Activated T-cell treated with anti-CD3 and anti-CD28 coated beads for 4 hours (primary cell): Measurements from ENCODE around the gene CHCT1.
"Not testable (repeated sequence)": the region's sequence is repeated elsewhere in the genome, so short reads cannot be mapped to it uniquely, and the experiment has no call there.

Experiments
- DNase-seq: peaks from one replicate; pipeline ENCODE4 v3.0.0-alpha.2; 2020

Gene CHCT1

GRCh38 chr17:60422162-60422665 lies at the start of gene CHCT1:
TSS of gene CHCT1 (plus strand) at chr17:60422489. CDS start at chr17:60422593, 104 bp downstream.
- no peak for DNase-seq

GRCh38 chr17:60372790-60373483 lies 49.4 kb upstream of the CHCT1 start:
- DNase-seq = no peak

- DNase-seq = not testable (repeated sequence)
These were observed 44.1 kb upstream of the CHCT1 start for GRCh38 chr17:60378187-60378586.

GRCh38 chr17:60379461-60379860 lies 42.8 kb upstream of the CHCT1 start:
- DNase-seq = not testable (repeated sequence)

- DNase-seq = no peak
These were observed 40.3 kb upstream of the CHCT1 start for GRCh38 chr17:60381958-60382357.

GRCh38 chr17:60383379-60383778 lies 38.9 kb upstream of the CHCT1 start:
- no peak for DNase-seq

- DNase-seq = not testable (repeated sequence)
These were observed 37.4 kb upstream of the CHCT1 start for GRCh38 chr17:60384921-60385320.

GRCh38 chr17:60386147-60387058 lies 35.9 kb upstream of the CHCT1 start:
- no peak for DNase-seq

- DNase-seq = no peak
These were observed 34.6 kb upstream of the CHCT1 start for GRCh38 chr17:60387666-60388065.

- DNase-seq = no peak
These were observed 33.5 kb upstream of the CHCT1 start for GRCh38 chr17:60388742-60389141.

GRCh38 chr17:60390186-60390585 lies 32.1 kb upstream of the CHCT1 start:
- DNase-seq = no peak

GRCh38 chr17:60390925-60391470 lies 31.3 kb upstream of the CHCT1 start:
- no peak for DNase-seq

GRCh38 chr17:60391471-60392041 lies 30.7 kb upstream of the CHCT1 start:
- no peak for DNase-seq

- DNase-seq = peak; percentile 98
These were observed 30.0 kb upstream of the CHCT1 start, which contains the start of gene USP32 for GRCh38 chr17:60392042-60392844. TSS of gene USP32 (minus strand) at chr17:60392133. CDS start at chr17:60391939, 194 bp downstream.

GRCh38 chr17:60392845-60393702 lies 29.2 kb upstream of the CHCT1 start:
- DNase-seq = no peak

GRCh38 chr17:60393840-60394723 lies 28.2 kb upstream of the CHCT1 start:
- no peak for DNase-seq

- no peak for DNase-seq
These were observed 26.7 kb upstream of the CHCT1 start for GRCh38 chr17:60395508-60396065.

- no peak for DNase-seq
These were observed 25.9 kb upstream of the CHCT1 start for GRCh38 chr17:60396412-60396811.

- no peak for DNase-seq
These were observed 23.9 kb upstream of the CHCT1 start for GRCh38 chr17:60398227-60398959.
